HCT116 (cell line): ENCODE results near the gene NDUFA8. TPM values are rescaled to one million over a fixed set of nuclear protein-coding genes. Genes with fewer than 3 reads are reported as not detected.

Source experiments
- ATAC-seq: fragments of 200-7000 bp; cut with Tn5 transposase; 2 replicates; pipeline ENCODE4 v1.9.1; 2020; ENCODE audit warnings: mild to moderate bottlenecking, moderate library complexity
- BruUV-seq: library from RNA; stranded (reverse); fragments of 400-500 nt; replicated peaks from 2 replicates; lab custom pipeline; 2021; lab: Mats Ljungman, UMichigan
- CTCF ChIA-PET: fragments of 300-600 bp; sonication (Branson Sonifier 250); formaldehyde crosslinking; loops from one replicate; lab custom pipeline; 2021; ENCODE audit warnings: antibody characterized with exemption; lab: Charles Lee
- POLR2A ChIA-PET: fragments of 300-600, 350-600 bp; sonication (Branson Sonifier 250); formaldehyde crosslinking; loops from one replicate; lab custom pipeline; 2021; ENCODE audit warnings: antibody characterized with exemption; lab: Charles Lee
- RAD21 ChIA-PET, 2 experiments: fragments of 300-600 bp; sonication (Branson Sonifier 250); formaldehyde crosslinking; loops; one replicate each; lab custom pipeline; 2023; ENCODE audit warnings: low total read pairs in 2 of 2; ENCODE audit not compliant: uncharacterized antibody in 2 of 2, unreplicated experiment in 2 of 2, low non-redundant PET in 1 of 2; lab: Charles Lee
- DNase-seq: peaks from one replicate; pipeline ENCODE4 v3.0.0-alpha.2; 2010; ENCODE audit warnings: low read depth, low spot score
- H2AFZ ChIP-seq: fragments of 200-600 bp; shearing (Covaris generic), sonication (generic); 2 replicates; pipeline ENCODE4 v1.6.1; 2017; ENCODE audit warnings: low read depth, mixed run types, mixed read lengths, antibody characterized with exemption, low read length; ENCODE audit not compliant: poor library complexity, severe bottlenecking
- H3K27ac ChIP-seq: 2 replicates; pipeline ENCODE4 v1.5.1; 2012; ENCODE audit warnings: low read depth, low read length
- H3K27me3 ChIP-seq: fragments of 200-600 bp; sonication (generic); 2 replicates; pipeline ENCODE4 v1.6.1; 2016; ENCODE audit warnings: mixed run types, low read length, mixed read lengths; ENCODE audit not compliant: insufficient read depth
- H3K36me3 ChIP-seq, 2 experiments: fragments of 200-500 bp in 1 of 2; fragments of 200-600 bp in 1 of 2; sonication (Bioruptor generic) in 1 of 2; sonication (generic) in 1 of 2; 2 replicates each; pipeline versions ENCODE4 v1.5.1 to v1.6.1; 2014 to 2016; ENCODE audit warnings: low read length in 2 of 2, inconsistent platforms in 1 of 2, mixed read lengths in 1 of 2, mixed run types in 1 of 2; ENCODE audit not compliant: insufficient read depth in 2 of 2, control insufficient read depth in 1 of 2
- H3K4me1 ChIP-seq, 2 experiments: fragments of 200-600 bp in 1 of 2; sonication (generic) in 1 of 2; 2 replicates each; pipeline versions ENCODE4 v1.5.1 to v1.6.1; 2012 to 2017; ENCODE audit warnings: low read length in 2 of 2, inconsistent platforms in 1 of 2, mild to moderate bottlenecking in 1 of 2, mixed read lengths in 1 of 2, mixed run types in 1 of 2, moderate library complexity in 1 of 2; ENCODE audit not compliant: insufficient read depth in 2 of 2, control insufficient read depth in 1 of 2
- H3K4me2 ChIP-seq: fragments of 200-600 bp; sonication (generic); 2 replicates; pipeline ENCODE4 v1.6.1; 2017; ENCODE audit warnings: mixed run types, low read length, mixed read lengths
- H3K4me3 ChIP-seq, 2 experiments: fragments of 200-600 bp in 1 of 2; sonication (generic) in 1 of 2; replicated peaks in 1 of 2; 2 replicates each; pipeline ENCODE4 v1.5.1; 2011 to 2016; ENCODE audit warnings: low read length in 2 of 2, control low read depth in 1 of 2, low read depth in 1 of 2, mild to moderate bottlenecking in 1 of 2, mixed read lengths in 1 of 2, mixed run types in 1 of 2
- H3K79me2 ChIP-seq: fragments of 200-600 bp; sonication (generic); 2 replicates; pipeline ENCODE4 v1.6.1; 2017; ENCODE audit warnings: mild to moderate bottlenecking, mixed run types, low read length, moderate library complexity, mixed read lengths; ENCODE audit not compliant: insufficient read depth
- H3K9ac ChIP-seq: fragments of 200-600 bp; sonication (generic); 2 replicates; pipeline ENCODE4 v1.6.1; 2016; ENCODE audit warnings: low read length, mixed read lengths
- H3K9me2 ChIP-seq: fragments of 200-600 bp; sonication (generic), shearing (Covaris generic); 2 replicates; pipeline ENCODE4 v1.6.1; 2017; ENCODE audit warnings: mixed run types, mild to moderate bottlenecking, moderate library complexity; ENCODE audit not compliant: insufficient read depth
- H3K9me3 ChIP-seq, 2 experiments: fragments of 200-500 bp in 1 of 2; fragments of 200-600 bp in 1 of 2; sonication (Bioruptor generic) in 1 of 2; sonication (generic) in 1 of 2; 2 replicates each; pipeline ENCODE4 v1.6.1; 2014 to 2017; ENCODE audit warnings: low read length in 2 of 2, mixed read lengths in 2 of 2, inconsistent platforms in 1 of 2, low read depth in 1 of 2, mild to moderate bottlenecking in 1 of 2, mixed run types in 1 of 2, moderate library complexity in 1 of 2; ENCODE audit not compliant: control insufficient read depth in 1 of 2, insufficient read depth in 1 of 2
- H4K20me1 ChIP-seq: fragments of 200-600 bp; sonication (generic), shearing (Covaris generic); 2 replicates; pipeline ENCODE4 v1.6.1; 2017; ENCODE audit warnings: mixed run types, mild to moderate bottlenecking, moderate library complexity; ENCODE audit not compliant: insufficient read depth
- CTCF ChIP-seq, 3 experiments: fragments of 200-600 bp in 1 of 3; sonication (generic) in 1 of 3; IDR thresholded peaks in 2 of 3; conservative IDR thresholded peaks in 1 of 3; 2 replicates each; pipeline ENCODE4 v1.5.1; 2012 to 2017; ENCODE audit warnings: low read depth in 2 of 3, low read length in 2 of 3, antibody characterized with exemption in 1 of 3, borderline replicate concordance in 1 of 3, control low read depth in 1 of 3, mild to moderate bottlenecking in 1 of 3, mixed read lengths in 1 of 3, mixed run types in 1 of 3, moderate library complexity in 1 of 3; ENCODE audit not compliant: insufficient read depth in 1 of 3
- JUND ChIP-seq: IDR thresholded peaks from 2 replicates; pipeline ENCODE4 v1.6.1; 2012
- POLR2AphosphoS5 ChIP-seq: IDR thresholded peaks from 2 replicates; pipeline ENCODE4 v1.6.1; 2011; ENCODE audit warnings: mild to moderate bottlenecking, low read depth, low read length, moderate library complexity
- SRF ChIP-seq: IDR thresholded peaks from 2 replicates; pipeline ENCODE4 v1.6.1; 2012; ENCODE audit warnings: low read depth
- TCF7L2 ChIP-seq: IDR thresholded peaks from 2 replicates; pipeline ENCODE4 v1.7.0; 2011; ENCODE audit warnings: borderline replicate concordance, inconsistent platforms; ENCODE audit not compliant: insufficient read depth, insufficient read length; ENCODE audit errors: extremely low read depth
- ZFX ChIP-seq: fragments of 450-650 bp; IDR thresholded peaks from 2 replicates; pipeline ENCODE4 v1.6.1; 2017
- intact Hi-C: fragments of 100-400 bp; cut with micrococcal nuclease; formaldehyde crosslinking; loops from 2 replicates; pipeline ENCODE4 v1.10.0; 2022
- total RNA-seq: library from RNA; stranded (reverse); gene quantifications from one replicate; pipeline ENCODE4 v1.2.1, GENCODE V29; 2021; ENCODE audit not compliant: unreplicated experiment
- TF ChIP-seq, protein P1 (sequence below): IDR thresholded peaks from 2 replicates; pipeline ENCODE4 v1.6.1; 2012
- TF ChIP-seq, protein P2 (sequence below): IDR thresholded peaks from 2 replicates; pipeline ENCODE4 v1.6.1; 2012; ENCODE audit warnings: low read depth

The NDUFA8 gene
- total RNA-seq, 1 experiment from 2014 or later, result 84.5 TPM

DNA sequence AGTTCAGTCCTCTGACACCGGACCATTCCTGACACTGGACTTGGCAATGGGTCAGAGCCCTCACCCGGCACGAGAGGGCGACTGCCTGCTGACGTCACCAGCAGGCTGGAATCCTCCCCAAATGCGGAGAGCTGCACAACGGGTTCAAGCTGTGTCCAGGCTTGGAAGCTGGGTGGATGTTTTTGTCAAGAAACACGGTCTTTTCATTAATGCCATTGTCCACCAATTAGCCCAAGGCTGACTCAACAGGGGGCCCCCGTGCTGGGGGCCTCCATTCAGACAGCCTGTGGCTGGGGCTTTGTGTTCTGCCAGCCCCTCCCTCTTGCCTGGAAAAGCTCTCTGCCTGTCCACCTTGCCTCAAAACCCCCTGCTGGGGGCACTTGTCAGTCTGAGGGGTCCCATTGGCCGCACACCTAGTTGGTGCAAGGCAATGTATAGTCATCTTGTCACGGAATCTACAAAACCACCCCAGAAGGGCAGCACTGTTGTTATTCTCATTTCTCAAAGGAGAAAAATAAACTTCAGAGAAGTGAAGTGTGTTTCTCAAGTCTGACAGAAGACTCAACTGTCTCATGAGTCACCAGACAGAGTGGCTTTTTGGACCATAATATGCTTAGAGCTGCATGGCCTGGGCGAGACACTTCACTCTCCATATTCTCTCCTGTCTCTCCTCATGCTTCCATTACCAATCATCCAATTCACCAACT is 24.6 kb downstream of the NDUFA8 start:
- ATAC-seq (no peak), DNase-seq (no peak)
- ChIA-PET CTCF (interaction anchor here (3.0 kb wide), 1 partner anchor 10 kb away, joined by 11 read pairs; no protein-coding TSS in a partner anchor), POLR2A (no interaction called here), RAD21 (no interaction called here)
- no TSS peak for BruUV-seq
- Histone ChIP-seq H3K9me3 (no peaks in the 10 kb centered on the region), H3K27ac (no peak overlapping the region), H3K9ac (no peak overlapping the region), H3K79me2 (no peaks in the 10 kb centered on the region), H3K27me3 (no peaks in the 10 kb centered on the region), H3K36me3 (no peaks in the 10 kb centered on the region), H2AFZ (no peak overlapping the region), H3K4me3 (no peak overlapping the region), H3K9me2 (no peaks in the 10 kb centered on the region), H4K20me1 (no peaks in the 10 kb centered on the region), H3K4me2 (no peak overlapping the region), H3K4me1 (peaks cover 0 to 15% of the 10 kb centered on the region in 2 experiments; a peak in 2 of 4 replicates)
- intact Hi-C loops, result no loop called here
- TF ChIP-seq JUND, result no peak
- no peak for TF ChIP-seq ZFX

DNA sequence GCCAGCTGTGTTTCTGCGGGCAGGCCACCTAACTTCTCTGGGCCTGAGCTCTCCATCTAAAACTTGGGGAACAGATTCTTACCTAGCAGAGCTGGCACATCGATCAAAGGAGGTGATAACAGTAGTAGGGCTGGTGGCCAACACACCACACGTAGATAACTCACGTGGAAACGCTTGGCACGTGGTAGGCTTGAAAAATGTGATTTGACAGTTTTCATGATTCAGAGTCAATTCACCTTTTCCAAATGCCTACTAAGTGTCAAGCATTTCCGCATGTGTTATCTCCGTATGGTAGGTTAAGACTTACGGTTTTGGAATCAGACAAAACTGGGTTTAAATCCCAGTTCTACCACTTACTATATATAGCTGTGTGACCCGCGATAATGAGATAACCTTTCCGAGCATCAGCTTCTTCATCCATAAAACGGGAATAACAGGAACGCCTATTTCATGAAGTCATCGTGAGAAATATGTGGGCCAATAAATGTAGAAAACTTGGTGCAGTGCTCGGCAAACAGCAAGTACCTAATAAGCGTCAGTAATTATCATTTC is 25.5 kb downstream of the NDUFA8 start:
- Histone ChIP-seq H3K9ac (no peak overlapping the region), H2AFZ (no peak overlapping the region), H3K4me3 (no peak overlapping the region), H3K36me3 (no peaks in the 10 kb centered on the region), H3K9me3 (no peaks in the 10 kb centered on the region), H4K20me1 (no peaks in the 10 kb centered on the region), H3K9me2 (no peaks in the 10 kb centered on the region), H3K79me2 (no peaks in the 10 kb centered on the region), H3K27me3 (no peaks in the 10 kb centered on the region), H3K4me2 (no peak overlapping the region), H3K27ac (no peak overlapping the region), H3K4me1 (peaks cover 0 to 7% of the 10 kb centered on the region in 2 experiments; a peak in 2 of 4 replicates)
- no TSS peak for BruUV-seq
- DNase-seq (no peak), ATAC-seq (no peak)
- ChIA-PET CTCF (interaction anchor here (0.8 to 3.0 kb wide), 2 partner anchors 9 to 11 kb away, joined by 3 to 11 read pairs; no protein-coding TSS in a partner anchor), RAD21 (no interaction called here), POLR2A (no interaction called here)
- TF ChIP-seq POLR2AphosphoS5 (no peak), SRF (no peak), CTCF (IDR thresholded peaks at IDR 0.05 in 2 of 3, conservative IDR thresholded peaks at IDR 0.05 in 1 of 3; ENCODE audit: borderline replicate concordance in 1 of 3, insufficient read depth in 1 of 3, low read depth in 2 of 3, low read length in 2 of 3) (no peak), TCF7L2 (no peak)
- TF ChIP-seq, protein P1, sequence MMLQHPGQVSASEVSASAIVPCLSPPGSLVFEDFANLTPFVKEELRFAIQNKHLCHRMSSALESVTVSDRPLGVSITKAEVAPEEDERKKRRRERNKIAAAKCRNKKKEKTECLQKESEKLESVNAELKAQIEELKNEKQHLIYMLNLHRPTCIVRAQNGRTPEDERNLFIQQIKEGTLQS, result no peak
- TF ChIP-seq, protein P2, sequence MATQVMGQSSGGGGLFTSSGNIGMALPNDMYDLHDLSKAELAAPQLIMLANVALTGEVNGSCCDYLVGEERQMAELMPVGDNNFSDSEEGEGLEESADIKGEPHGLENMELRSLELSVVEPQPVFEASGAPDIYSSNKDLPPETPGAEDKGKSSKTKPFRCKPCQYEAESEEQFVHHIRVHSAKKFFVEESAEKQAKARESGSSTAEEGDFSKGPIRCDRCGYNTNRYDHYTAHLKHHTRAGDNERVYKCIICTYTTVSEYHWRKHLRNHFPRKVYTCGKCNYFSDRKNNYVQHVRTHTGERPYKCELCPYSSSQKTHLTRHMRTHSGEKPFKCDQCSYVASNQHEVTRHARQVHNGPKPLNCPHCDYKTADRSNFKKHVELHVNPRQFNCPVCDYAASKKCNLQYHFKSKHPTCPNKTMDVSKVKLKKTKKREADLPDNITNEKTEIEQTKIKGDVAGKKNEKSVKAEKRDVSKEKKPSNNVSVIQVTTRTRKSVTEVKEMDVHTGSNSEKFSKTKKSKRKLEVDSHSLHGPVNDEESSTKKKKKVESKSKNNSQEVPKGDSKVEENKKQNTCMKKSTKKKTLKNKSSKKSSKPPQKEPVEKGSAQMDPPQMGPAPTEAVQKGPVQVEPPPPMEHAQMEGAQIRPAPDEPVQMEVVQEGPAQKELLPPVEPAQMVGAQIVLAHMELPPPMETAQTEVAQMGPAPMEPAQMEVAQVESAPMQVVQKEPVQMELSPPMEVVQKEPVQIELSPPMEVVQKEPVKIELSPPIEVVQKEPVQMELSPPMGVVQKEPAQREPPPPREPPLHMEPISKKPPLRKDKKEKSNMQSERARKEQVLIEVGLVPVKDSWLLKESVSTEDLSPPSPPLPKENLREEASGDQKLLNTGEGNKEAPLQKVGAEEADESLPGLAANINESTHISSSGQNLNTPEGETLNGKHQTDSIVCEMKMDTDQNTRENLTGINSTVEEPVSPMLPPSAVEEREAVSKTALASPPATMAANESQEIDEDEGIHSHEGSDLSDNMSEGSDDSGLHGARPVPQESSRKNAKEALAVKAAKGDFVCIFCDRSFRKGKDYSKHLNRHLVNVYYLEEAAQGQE, result no peak
- intact Hi-C loops, result no loop called here
